ENCODE measurements around the gene ALDH16A1.

Gene ALDH16A1

GRCh38 chr19:49512970-49513745 is 60.1 kb downstream of the ALDH16A1 start:
- no peak for DNase-seq (ENCODE audit: low read depth in 3 of 3)

- DNase-seq (ENCODE audit: low read depth in 3 of 3): no peak
Measured at GRCh38 chr19:49513746-49514118, 60.7 kb downstream of the ALDH16A1 start.

GRCh38 chr19:49514151-49514550 is 61.1 kb downstream of the ALDH16A1 start:
- DNase-seq (ENCODE audit: low read depth in 3 of 3): no peak

GRCh38 chr19:49515767-49516166 is 62.7 kb downstream of the ALDH16A1 start:
- DNase-seq (ENCODE audit: low read depth in 3 of 3): no peak

DNA sequence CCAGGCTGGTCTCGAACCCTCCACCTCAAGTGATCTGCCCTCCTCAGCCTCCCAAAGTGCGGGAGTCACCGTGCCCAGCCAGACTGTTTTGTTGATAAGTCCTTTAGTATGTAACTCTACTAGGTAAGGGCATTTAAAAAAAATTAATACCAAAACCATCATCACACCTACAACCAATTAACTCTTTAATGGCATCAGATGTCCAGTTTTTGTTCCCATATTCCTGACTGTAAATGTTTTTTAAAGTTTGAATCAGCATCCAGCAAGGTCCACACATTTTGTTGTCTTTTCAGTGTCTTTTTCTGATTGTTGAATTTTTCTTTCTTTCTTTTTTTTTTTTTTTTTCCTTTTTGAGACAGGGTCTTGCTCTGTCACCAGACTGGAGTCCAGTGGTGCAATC is 65.0 kb downstream of the ALDH16A1 start:
- DNase-seq (ENCODE audit: low read depth in 3 of 3): no peak
